ENCODE data around the gene C1orf159. TPM values are rescaled to one million over a fixed set of nuclear protein-coding genes. Genes with fewer than 3 reads are reported as not detected.

C1orf159 gene
- total and polyA plus RNA-seq, 2 experiments from 2014 or later: 21.7 to 36.2 TPM

DNA sequence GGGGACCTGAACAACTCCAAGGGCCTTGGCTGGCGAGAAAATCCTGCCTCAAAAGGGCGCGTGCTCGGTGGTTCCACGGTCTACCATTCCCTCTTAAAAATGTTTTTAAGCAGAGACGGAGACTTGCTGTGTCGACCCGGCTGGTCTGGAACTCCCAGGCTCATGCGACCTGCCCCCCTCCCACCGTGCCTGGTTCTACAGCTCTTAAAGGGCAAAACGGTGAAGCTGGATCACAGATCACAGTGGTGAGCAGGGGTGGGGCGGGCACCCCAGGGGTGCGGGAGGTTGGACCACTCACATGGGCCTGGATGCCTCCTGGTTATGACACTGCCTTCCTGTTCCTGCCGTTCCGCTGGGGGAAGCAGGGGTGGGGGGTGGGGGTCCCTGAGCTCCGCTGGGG is 4.2 kb upstream of the C1orf159 start:
- DNase-seq (ENCODE audit: low read depth in 1 of 2, low spot score in 1 of 2): no peak
- Histone ChIP-seq H3K9me3 (ENCODE audit: low read depth) (no peaks in the 10 kb centered on the region), H3K36me3 (no peaks in the 10 kb centered on the region), H3K4me1 (ENCODE audit: low read depth) (no peaks in the 10 kb centered on the region), H3K27me3 (peaks cover 42% of the 10 kb centered on the region), H3K4me3 (no peak overlapping the region), H3K27ac (no peak overlapping the region)
- TF ChIP-seq, protein P1, sequence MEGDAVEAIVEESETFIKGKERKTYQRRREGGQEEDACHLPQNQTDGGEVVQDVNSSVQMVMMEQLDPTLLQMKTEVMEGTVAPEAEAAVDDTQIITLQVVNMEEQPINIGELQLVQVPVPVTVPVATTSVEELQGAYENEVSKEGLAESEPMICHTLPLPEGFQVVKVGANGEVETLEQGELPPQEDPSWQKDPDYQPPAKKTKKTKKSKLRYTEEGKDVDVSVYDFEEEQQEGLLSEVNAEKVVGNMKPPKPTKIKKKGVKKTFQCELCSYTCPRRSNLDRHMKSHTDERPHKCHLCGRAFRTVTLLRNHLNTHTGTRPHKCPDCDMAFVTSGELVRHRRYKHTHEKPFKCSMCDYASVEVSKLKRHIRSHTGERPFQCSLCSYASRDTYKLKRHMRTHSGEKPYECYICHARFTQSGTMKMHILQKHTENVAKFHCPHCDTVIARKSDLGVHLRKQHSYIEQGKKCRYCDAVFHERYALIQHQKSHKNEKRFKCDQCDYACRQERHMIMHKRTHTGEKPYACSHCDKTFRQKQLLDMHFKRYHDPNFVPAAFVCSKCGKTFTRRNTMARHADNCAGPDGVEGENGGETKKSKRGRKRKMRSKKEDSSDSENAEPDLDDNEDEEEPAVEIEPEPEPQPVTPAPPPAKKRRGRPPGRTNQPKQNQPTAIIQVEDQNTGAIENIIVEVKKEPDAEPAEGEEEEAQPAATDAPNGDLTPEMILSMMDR (IDR thresholded peaks at IDR 0.05; ENCODE audit: low read depth, low read length): no peak

DNA sequence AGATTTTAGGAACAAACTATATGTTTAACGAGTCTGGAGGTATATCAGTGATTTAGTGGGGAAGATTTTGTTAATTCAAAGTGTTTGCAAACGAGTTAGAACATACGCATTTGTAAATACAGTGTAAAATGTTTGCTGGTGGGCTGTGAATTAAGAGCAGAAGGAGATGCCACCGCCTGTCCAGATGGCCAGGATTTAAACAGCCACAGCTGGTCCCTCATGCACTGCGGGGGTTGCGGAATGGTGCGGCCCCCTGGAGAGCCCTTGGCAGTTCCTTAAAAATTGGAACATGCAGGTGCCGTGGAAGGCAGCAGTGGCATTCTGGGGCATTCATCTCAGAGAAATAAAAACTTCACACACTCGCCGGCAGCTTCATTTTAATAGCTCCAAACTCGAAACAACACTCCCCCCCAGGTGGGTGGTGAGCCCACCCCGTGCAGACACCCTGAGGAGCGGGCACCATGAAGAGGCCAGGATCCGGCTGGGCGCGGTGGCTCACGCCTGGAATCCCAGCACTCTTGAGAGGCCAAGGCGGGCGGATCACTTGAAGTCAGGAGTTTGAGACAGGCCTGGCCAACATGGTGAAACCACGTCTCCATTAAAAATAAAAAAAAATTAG is 3.5 kb upstream of the C1orf159 start:
- Histone ChIP-seq H3K27me3 (peaks cover 42% of the 10 kb centered on the region), H3K36me3 (no peaks in the 10 kb centered on the region)

DNA sequence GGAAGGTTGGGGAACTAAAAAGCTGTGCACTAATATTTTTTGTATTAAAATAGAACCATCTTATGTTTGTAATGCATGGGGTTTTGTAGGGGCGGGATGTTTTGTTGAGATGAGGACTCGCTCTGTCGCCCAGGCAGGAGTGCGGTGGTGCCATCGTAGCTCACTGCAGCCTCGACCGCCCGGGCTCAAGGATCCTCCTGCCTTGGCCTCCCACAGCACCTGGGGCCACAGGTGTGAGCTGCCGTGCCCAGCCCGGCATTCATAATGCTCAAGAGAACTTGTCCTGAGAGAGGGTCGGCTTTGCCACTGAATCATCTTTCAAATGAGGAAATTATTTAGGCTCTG is 3.0 kb upstream of the C1orf159 start:
- Histone ChIP-seq H3K4me1 (ENCODE audit: low read depth) (no peaks in the 10 kb centered on the region), H3K36me3 (no peaks in the 10 kb centered on the region), H3K27me3 (peaks cover 42% of the 10 kb centered on the region), H3K4me3 (no peak overlapping the region), H3K9me3 (ENCODE audit: low read depth) (no peaks in the 10 kb centered on the region), H3K27ac (no peak overlapping the region)
- DNase-seq (ENCODE audit: low read depth in 1 of 2, low spot score in 1 of 2): no peak
- TF ChIP-seq, protein P1 (IDR thresholded peaks at IDR 0.05; ENCODE audit: low read depth, low read length): no peak

More for the DNA sequence above, 3.5 kb upstream of the C1orf159 start:
- Histone ChIP-seq H3K27ac (no peak overlapping the region), H3K9me3 (ENCODE audit: low read depth) (no peaks in the 10 kb centered on the region), H3K4me1 (ENCODE audit: low read depth) (no peaks in the 10 kb centered on the region), H3K4me3 (no peak overlapping the region)
- TF ChIP-seq, protein P1 (IDR thresholded peaks at IDR 0.05; ENCODE audit: low read depth, low read length): no peak
- DNase-seq (ENCODE audit: low read depth in 1 of 2, low spot score in 1 of 2): no peak

DNA sequence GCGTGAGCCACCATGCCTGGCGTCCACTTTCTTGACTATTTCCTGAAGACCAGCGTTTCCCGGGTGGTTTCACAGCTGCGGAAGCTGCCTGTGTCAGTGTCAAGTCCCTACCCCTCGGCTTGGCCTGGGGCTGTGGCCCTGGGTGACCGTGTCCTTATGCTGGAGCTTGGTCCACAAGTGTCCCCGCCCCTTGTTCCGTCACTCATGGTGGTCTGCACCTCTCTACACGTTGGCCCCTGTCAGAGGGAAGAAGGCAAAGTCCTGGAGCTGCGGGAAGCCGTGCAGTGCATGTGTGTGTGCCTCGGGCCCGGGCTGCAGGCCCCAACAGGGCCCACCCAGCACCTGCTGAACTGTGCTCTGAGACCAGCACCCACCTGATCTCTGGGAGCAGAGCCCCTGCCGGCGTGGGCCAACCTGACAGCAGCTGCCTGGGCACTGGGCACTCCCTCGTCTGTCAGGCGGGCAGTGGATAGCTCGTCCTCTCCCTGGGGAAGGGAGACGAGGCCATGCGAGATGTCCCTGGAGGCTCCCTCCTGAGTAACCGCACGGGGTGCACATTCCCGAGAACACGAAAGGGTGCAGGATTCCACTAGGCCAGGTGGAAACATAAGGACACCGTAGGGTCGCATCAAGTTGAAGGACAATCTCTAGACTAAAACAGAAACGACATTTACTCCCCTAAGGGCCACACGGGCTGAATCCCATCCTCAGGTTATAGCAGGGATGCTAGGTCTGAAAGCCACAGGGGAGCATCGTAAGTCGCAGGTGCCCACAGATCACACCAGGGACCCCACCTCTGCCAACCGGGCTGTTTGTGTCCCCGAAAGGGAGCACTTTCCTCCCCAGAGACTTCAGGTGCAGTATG is 2.4 kb upstream of the C1orf159 start:
- DNase-seq (ENCODE audit: low read depth in 1 of 2, low spot score in 1 of 2): no peak
- TF ChIP-seq, protein P1 (IDR thresholded peaks at IDR 0.05; ENCODE audit: low read depth, low read length): no peak
- no peaks in the 10 kb centered on the region for H3K4me1 ChIP-seq (ENCODE audit: low read depth)
- H3K9me3 ChIP-seq (ENCODE audit: low read depth): no peaks in the 10 kb centered on the region
- no peak overlapping the region for H3K4me3 ChIP-seq
- H3K36me3 ChIP-seq: no peaks in the 10 kb centered on the region
- peaks cover 42% of the 10 kb centered on the region for H3K27me3 ChIP-seq
- H3K27ac ChIP-seq: no peak overlapping the region

DNA sequence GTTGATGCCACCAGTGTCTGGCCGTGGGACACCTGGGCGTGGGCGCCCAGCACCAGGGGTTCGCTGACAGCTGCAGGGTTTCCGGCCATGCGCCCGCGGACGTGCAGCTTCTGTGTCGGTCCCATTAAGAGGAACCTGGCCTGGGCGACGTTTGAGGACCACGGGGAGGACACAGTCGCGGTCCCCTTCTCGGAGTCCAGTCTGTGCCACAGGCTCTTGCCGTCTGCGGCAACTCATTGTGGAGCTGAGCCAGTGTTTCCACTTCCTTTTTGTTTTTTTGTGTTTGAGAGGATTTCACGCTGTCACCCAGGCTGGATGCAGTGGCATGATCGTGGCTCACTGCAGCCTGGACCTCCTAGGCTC is 1.6 kb upstream of the C1orf159 start:
- H3K27me3 ChIP-seq: peaks cover 42% of the 10 kb centered on the region
- no peak overlapping the region for H3K4me3 ChIP-seq
- no peaks in the 10 kb centered on the region for H3K36me3 ChIP-seq
- TF ChIP-seq, protein P1 (IDR thresholded peaks at IDR 0.05; ENCODE audit: low read depth, low read length): no peak
- no peak overlapping the region for H3K27ac ChIP-seq
- no peaks in the 10 kb centered on the region for H3K9me3 ChIP-seq (ENCODE audit: low read depth)
- H3K4me1 ChIP-seq (ENCODE audit: low read depth): no peaks in the 10 kb centered on the region
- DNase-seq (ENCODE audit: low read depth in 1 of 2, low spot score in 1 of 2): no peak
